HUES48 (cell line): ENCODE measurements around the gene ARAP1.
"Not testable (repeated sequence)": the region's sequence is repeated elsewhere in the genome, so short reads cannot be mapped to it uniquely, and the experiment has no call there.

ENCODE experiments used
- H3K27ac ChIP-seq: one replicate; pipeline ENCODE4 v1.7.0; 2013; ENCODE audit warnings: low read depth, low read length, inconsistent platforms
- H3K27me3 ChIP-seq: 2 replicates; pipeline ENCODE4 v1.6.1; 2013; ENCODE audit warnings: mild to moderate bottlenecking, low read length; ENCODE audit not compliant: control insufficient read depth, insufficient read depth
- H3K36me3 ChIP-seq: 2 replicates; pipeline ENCODE4 v1.6.1; 2013; ENCODE audit warnings: low read length; ENCODE audit not compliant: control insufficient read depth, insufficient read depth
- H3K4me1 ChIP-seq: 2 replicates; pipeline ENCODE4 v1.6.1; 2013; ENCODE audit warnings: mild to moderate bottlenecking, low read length; ENCODE audit not compliant: control insufficient read depth, insufficient read depth
- H3K4me3 ChIP-seq: 2 replicates; pipeline ENCODE4 v1.5.1; 2013; ENCODE audit warnings: mild to moderate bottlenecking, low read depth, low read length
- H3K9ac ChIP-seq: 2 replicates; pipeline ENCODE4 v1.6.1; 2013; ENCODE audit warnings: mild to moderate bottlenecking, low read depth, low read length, moderate library complexity
- H3K9me3 ChIP-seq: 2 replicates; pipeline ENCODE4 v1.6.1; 2013; ENCODE audit warnings: low read length; ENCODE audit not compliant: control insufficient read depth, insufficient read depth

The ARAP1 gene

DNA sequence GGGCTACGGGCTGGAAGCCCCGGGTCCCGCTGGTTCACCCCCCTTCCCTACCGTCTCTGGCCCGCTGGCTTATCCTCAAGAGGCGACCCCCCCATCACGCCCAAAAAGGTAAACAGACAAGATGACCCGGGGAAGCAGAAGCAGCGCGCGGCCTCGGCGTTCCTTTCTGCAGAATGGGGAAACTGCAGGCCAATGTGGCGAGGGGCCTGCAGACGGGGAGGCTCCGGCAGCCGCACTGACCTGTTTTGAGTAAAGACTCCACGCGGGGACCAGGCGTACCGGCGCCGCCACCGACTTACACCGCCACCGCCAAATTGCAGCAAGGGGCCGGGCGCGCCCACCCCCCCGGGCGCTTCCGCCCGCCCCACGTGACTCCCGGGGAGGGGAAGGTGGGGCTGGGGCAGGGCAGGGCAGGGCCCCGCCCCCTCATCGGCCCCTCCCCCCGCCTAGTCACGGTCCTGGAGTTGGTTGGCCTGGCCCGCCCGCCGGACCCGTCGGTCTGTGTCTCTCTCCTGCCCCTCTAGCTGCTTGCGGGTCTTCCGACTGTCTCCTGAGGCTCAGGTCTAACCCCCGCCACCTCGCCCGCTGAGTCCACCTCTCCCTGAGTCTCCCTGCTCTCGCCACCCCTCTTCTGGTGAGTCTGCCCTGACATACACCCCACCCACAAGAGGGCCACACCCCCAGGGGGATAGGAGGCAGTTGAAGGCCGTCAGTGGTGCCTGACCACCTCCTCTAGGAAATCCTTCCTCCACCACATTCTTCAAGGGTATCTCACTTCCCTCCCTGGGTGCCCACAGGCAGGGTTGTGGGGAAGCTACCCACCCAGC lies at the start of gene ARAP1:
Gene ARAP1, minus strand, starts transcription at position 321 of the 827 bp plus-strand sequence. CDS start 25,280 bp downstream, outside the sequence.
- peak within 1 kb of the TSS; percentile 90 for H3K4me3 ChIP-seq
- H3K36me3 ChIP-seq = 0 out of 2 replicates have a peak, but pooled peaks cover 3% of the 10 kb centered on the region
- peaks cover 22% of the 10 kb centered on the region for H3K4me1 ChIP-seq
- H3K9me3 ChIP-seq = no peaks in the 10 kb centered on the region
- H3K27me3 ChIP-seq = no peaks in the 10 kb centered on the region
- peak within 1 kb of the TSS; percentile 69 for H3K9ac ChIP-seq
- H3K27ac ChIP-seq = peak within 1 kb of the TSS; percentile 68

DNA sequence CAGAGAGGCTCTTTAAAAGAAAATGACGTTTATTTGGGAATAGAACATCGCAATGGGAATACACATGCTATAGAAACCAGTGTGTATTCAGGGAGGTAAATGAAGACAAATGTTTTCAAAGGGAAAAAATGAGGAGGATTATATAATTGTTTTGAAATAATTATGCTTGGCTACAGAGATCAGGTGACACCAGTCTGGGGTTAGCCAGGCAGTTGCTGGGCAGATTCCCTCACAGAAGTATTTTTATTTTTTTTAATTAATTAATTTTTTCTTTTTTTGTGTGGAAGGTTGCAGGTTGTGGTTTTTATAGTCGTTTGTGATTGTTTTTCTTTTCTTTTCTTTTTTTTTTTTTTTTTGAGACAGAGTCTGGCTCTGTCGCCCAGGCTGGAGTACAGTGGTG lies 47.2 kb upstream of the ARAP1 start:
- Histone ChIP-seq H3K9ac (no peak overlapping the region), H3K27ac (no peak overlapping the region), H3K36me3 (no peaks in the 10 kb centered on the region)

GRCh38 chr11:72798361-72798760 lies 46.2 kb upstream of the ARAP1 start:
- Histone ChIP-seq H3K4me1 (peaks cover 12% of the 10 kb centered on the region), H3K27me3 (no peaks in the 10 kb centered on the region), H3K36me3 (no peaks in the 10 kb centered on the region), H3K9ac (no peak overlapping the region), H3K27ac (peak overlapping the region; percentile 66), H3K4me3 (no peak overlapping the region), H3K9me3 (no peaks in the 10 kb centered on the region)

More for the DNA sequence above, 47.2 kb upstream of the ARAP1 start:
- no peaks in the 10 kb centered on the region for H3K9me3 ChIP-seq
- H3K4me3 ChIP-seq = no peak overlapping the region
- H3K27me3 ChIP-seq = no peaks in the 10 kb centered on the region
- H3K4me1 ChIP-seq = peaks cover 11% of the 10 kb centered on the region; the same call in 1 of the 2 replicates

- Histone ChIP-seq H3K4me1 (peaks cover 17% of the 10 kb centered on the region), H3K27ac (peak within 1 kb of the TSS; percentile 88), H3K9me3 (no peaks in the 10 kb centered on the region), H3K9ac (peak within 1 kb of the TSS; percentile 77), H3K36me3 (no peaks in the 10 kb centered on the region), H3K4me3 (peak within 1 kb of the TSS; percentile 85), H3K27me3 (no peaks in the 10 kb centered on the region)
Measured at GRCh38 chr11:72793425-72794367, 41.5 kb upstream of the ARAP1 start, which contains the start of gene STARD10. Gene STARD10, minus strand, starts transcription at chr11:72794047. Its CDS starts 12,866 bp downstream, at chr11:72781181.

DNA sequence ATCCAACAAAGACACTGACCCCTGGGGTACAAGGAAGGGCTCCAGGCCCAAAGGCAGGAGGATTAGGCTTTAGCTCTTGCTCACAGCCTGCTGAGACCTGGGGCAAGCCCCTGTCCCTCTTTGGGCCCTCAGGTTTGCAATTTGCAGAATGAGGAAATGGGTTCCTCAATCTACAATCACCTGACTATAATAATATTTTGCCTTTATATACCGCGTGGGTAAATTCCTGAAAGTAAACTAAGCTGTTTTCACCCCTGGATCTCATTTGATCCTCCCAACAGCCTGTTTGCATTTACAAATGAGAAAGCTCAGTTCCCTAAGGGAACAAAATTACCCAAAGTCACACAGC lies 40.8 kb upstream of the ARAP1 start:
- peak overlapping the region; percentile 85 for H3K4me3 ChIP-seq
- H3K36me3 ChIP-seq = no peaks in the 10 kb centered on the region
- H3K9ac ChIP-seq = no peak overlapping the region
- H3K27ac ChIP-seq = peak overlapping the region; percentile 88
- no peaks in the 10 kb centered on the region for H3K9me3 ChIP-seq
- H3K4me1 ChIP-seq = peaks cover 11% of the 10 kb centered on the region
- H3K27me3 ChIP-seq = no peaks in the 10 kb centered on the region

GRCh38 chr11:72792437-72793021 lies 40.3 kb upstream of the ARAP1 start:
- no peak overlapping the region for H3K27ac ChIP-seq
- H3K4me3 ChIP-seq = no peak overlapping the region

GRCh38 chr11:72791228-72791627 lies 39.0 kb upstream of the ARAP1 start:
- H3K9me3 ChIP-seq, H3K9ac ChIP-seq, H3K4me3 ChIP-seq, H3K36me3 ChIP-seq, H3K27me3 ChIP-seq, H3K27ac ChIP-seq: not testable (repeated sequence)
- H3K4me1 ChIP-seq = peaks cover 12% of the 10 kb centered on the region

More at GRCh38 chr11:72792437-72793021, 40.3 kb upstream of the ARAP1 start:
- no peaks in the 10 kb centered on the region for H3K36me3 ChIP-seq
- no peaks in the 10 kb centered on the region for H3K9me3 ChIP-seq
- H3K9ac ChIP-seq = no peak overlapping the region
- H3K27me3 ChIP-seq = no peaks in the 10 kb centered on the region
- peaks cover 8% of the 10 kb centered on the region for H3K4me1 ChIP-seq

DNA sequence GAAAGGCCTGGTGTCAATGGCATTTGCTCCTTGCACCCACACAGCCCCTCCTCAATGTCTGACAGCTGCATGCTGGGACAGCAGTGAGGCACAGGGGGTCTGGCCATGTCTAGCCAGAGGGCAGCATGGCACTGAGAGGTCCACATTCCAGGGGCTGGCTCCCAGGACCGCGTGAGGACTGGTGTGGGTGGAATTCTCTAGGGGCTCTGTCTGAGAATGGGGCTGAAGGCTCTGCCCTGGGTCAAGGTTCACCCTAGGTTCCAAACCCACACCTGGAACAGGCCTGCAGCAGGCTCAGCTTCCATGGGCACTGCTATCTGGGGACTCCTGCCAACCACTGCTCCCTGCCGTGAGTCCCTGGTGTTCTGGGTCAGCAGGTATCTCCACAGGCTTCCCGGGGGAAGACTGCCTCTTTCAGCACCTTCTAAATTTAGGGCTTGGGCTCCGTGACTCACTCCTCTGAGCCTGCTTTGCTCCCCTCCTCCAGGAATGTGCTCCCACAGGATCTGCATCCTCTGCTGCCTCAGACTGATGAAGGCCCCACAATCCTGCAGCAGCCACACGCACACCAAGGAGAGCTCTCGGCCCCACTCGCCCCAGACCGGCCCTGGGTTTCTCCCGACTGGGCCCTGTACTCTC lies 37.4 kb upstream of the ARAP1 start:
- H3K27ac ChIP-seq = no peak overlapping the region
- H3K4me1 ChIP-seq = peaks cover 12% of the 10 kb centered on the region
- H3K4me3 ChIP-seq = no peak overlapping the region
- H3K36me3 ChIP-seq = no peaks in the 10 kb centered on the region
- no peaks in the 10 kb centered on the region for H3K9me3 ChIP-seq
- no peak overlapping the region for H3K9ac ChIP-seq
- H3K27me3 ChIP-seq = no peaks in the 10 kb centered on the region

GRCh38 chr11:72788241-72788640 lies 36.0 kb upstream of the ARAP1 start:
- no peaks in the 10 kb centered on the region for H3K27me3 ChIP-seq
- no peak overlapping the region for H3K9ac ChIP-seq
- no peak overlapping the region for H3K27ac ChIP-seq
- H3K4me1 ChIP-seq = peaks cover 10% of the 10 kb centered on the region
- H3K4me3 ChIP-seq = no peak overlapping the region
- H3K9me3 ChIP-seq = no peaks in the 10 kb centered on the region
- H3K36me3 ChIP-seq = no peaks in the 10 kb centered on the region
